Endothelial cell of umbilical vein (primary cell): ENCODE results near the gene RPL12. TPM values are rescaled to one million over a fixed set of nuclear protein-coding genes. Genes with fewer than 3 reads are reported as not detected.
A peak's percentile ranks its signal among the peaks of the same experiment; 100 is the strongest.

Experiments used
- BruUV-seq: library from RNA; stranded (reverse); fragments of 400-500 nt; replicated peaks from 2 replicates; lab custom pipeline; 2021; lab: Mats Ljungman, UMichigan
- CTCF ChIA-PET: fragments of 300-600, 350-600 bp; sonication (Branson Sonifier 250); formaldehyde crosslinking; loops from one replicate; lab custom pipeline; 2021; ENCODE audit warnings: antibody characterized with exemption, inconsistent platforms; lab: Charles Lee
- POLR2A ChIA-PET: fragments of 300-600, 350-600 bp; sonication (Branson Sonifier 250); formaldehyde crosslinking; loops from one replicate; lab custom pipeline; 2021; ENCODE audit warnings: antibody characterized with exemption, inconsistent platforms; lab: Charles Lee
- DNase-seq: peaks from one replicate; pipeline ENCODE4 v3.0.0-alpha.2; 2011; ENCODE audit warnings: low read depth, low spot score
- FAIRE-seq: peaks from 2 replicates; lab custom pipeline; 2011; peaks lifted over from hg19 to GRCh38; lab: Jason Lieb, UNC
- H2AFZ ChIP-seq: 2 replicates; pipeline ENCODE4 v1.6.0; 2012; ENCODE audit warnings: low read depth, low read length, control low read depth, inconsistent platforms
- H3K27ac ChIP-seq: 2 replicates; pipeline ENCODE4 v1.5.1; 2011; ENCODE audit warnings: low read depth, mild to moderate bottlenecking, control low read depth, low read length, moderate library complexity; ENCODE audit not compliant: insufficient read depth
- H3K27me3 ChIP-seq, 2 experiments: 2 replicates each; pipeline versions ENCODE4 v1.6.0 to v1.6.1; 2011; ENCODE audit warnings: low read length in 2 of 2, mixed read lengths in 1 of 2; ENCODE audit not compliant: control insufficient read depth in 2 of 2, insufficient read depth in 2 of 2
- H3K36me3 ChIP-seq, 2 experiments: 2 replicates in 1 of 2; 3 replicates in 1 of 2; pipeline ENCODE4 v1.5.1; 2011; ENCODE audit warnings: low read length in 2 of 2, mild to moderate bottlenecking in 1 of 2, moderate library complexity in 1 of 2; ENCODE audit not compliant: control insufficient read depth in 2 of 2, insufficient read depth in 2 of 2; ENCODE audit errors: extremely low read depth in 1 of 2
- H3K4me1 ChIP-seq: 3 replicates; pipeline ENCODE4 v1.5.1; 2011; ENCODE audit warnings: mild to moderate bottlenecking, low read length; ENCODE audit not compliant: control insufficient read depth, insufficient read depth; ENCODE audit errors: extremely low read depth
- H3K4me2 ChIP-seq: 2 replicates; pipeline ENCODE4 v1.6.1; 2011; ENCODE audit warnings: low read length, control low read depth, mixed read lengths; ENCODE audit not compliant: insufficient read depth
- H3K4me3 ChIP-seq, 3 experiments: fragments of 200-600 bp in 1 of 3; sonication (generic), shearing (Covaris generic) in 1 of 3; replicated peaks in 1 of 3; 2 replicates each; pipeline ENCODE4 v1.5.1; 2011 to 2016; ENCODE audit warnings: control low read depth in 3 of 3, low read length in 3 of 3, mild to moderate bottlenecking in 2 of 3, inconsistent platforms in 1 of 3, low read depth in 1 of 3, moderate library complexity in 1 of 3; ENCODE audit not compliant: insufficient read depth in 1 of 3
- H3K79me2 ChIP-seq: 2 replicates; pipeline ENCODE4 v1.6.0; 2012; ENCODE audit warnings: low read length, inconsistent platforms; ENCODE audit not compliant: control insufficient read depth, insufficient read depth
- H3K9ac ChIP-seq: replicated peaks from 2 replicates; pipeline ENCODE3; 2011; ENCODE audit warnings: low read length, control low read depth; ENCODE audit not compliant: insufficient read depth; ENCODE audit errors: extremely low read depth
- H3K9me1 ChIP-seq: replicated peaks from 3 replicates; pipeline ENCODE4 v1.6.0; 2011; ENCODE audit warnings: mild to moderate bottlenecking, low read length; ENCODE audit not compliant: control insufficient read depth, insufficient read depth; ENCODE audit errors: extremely low read depth
- H3K9me3 ChIP-seq: replicated peaks from 2 replicates; pipeline ENCODE4 v1.5.1; 2012; ENCODE audit warnings: low read length, inconsistent platforms; ENCODE audit not compliant: control insufficient read depth, insufficient read depth
- H4K20me1 ChIP-seq: replicated peaks from 2 replicates; pipeline ENCODE3; 2011; ENCODE audit warnings: mild to moderate bottlenecking, low read length; ENCODE audit not compliant: control insufficient read depth, insufficient read depth; ENCODE audit errors: extremely low read depth
- CTCF ChIP-seq, 2 donors: IDR thresholded peaks; 1 replicate in 1 of 2; 2 replicates in 1 of 2; pipeline ENCODE4 v1.5.1; 2011; ENCODE audit warnings: low read length in 2 of 2, mild to moderate bottlenecking in 2 of 2, moderate library complexity in 2 of 2, control low read depth in 1 of 2, inconsistent platforms in 1 of 2, low read depth in 1 of 2; ENCODE audit not compliant: insufficient read depth in 1 of 2; ENCODE audit errors: extremely low read depth in 1 of 2
- POLR2AphosphoS5 ChIP-seq: IDR thresholded peaks from 2 replicates; pipeline ENCODE4 v1.6.1; 2012; ENCODE audit warnings: low read depth, mild to moderate bottlenecking, control low read depth, low read length, moderate library complexity; ENCODE audit not compliant: insufficient read depth
- dilution Hi-C: fragments of 300-500 bp; cut with MboI; formaldehyde crosslinking; loops from one replicate; pipeline ENCODE4 v1.15.0; 2019; ENCODE audit warnings: low sequenced_read_pairs; ENCODE audit not compliant: extremely low pct_ligation_motif_present
- intact Hi-C: fragments of 100-400 bp; cut with micrococcal nuclease; formaldehyde crosslinking; loops from one replicate; pipeline ENCODE4 v1.10.0; 2022
- polyA plus RNA-seq, 4 experiments: library from polyadenylated mRNA; depleted of rRNA in 3 of 4; stranded (reverse) in 3 of 4; unstranded in 1 of 4; fragments of >200 nt; gene quantifications; 2 replicates each; pipeline versions ENCODE4 v1.2.1 to v1.2.3, GENCODE V29; 2011 to 2012; ENCODE audit warnings: missing spikeins in 1 of 4
- total RNA-seq: library from RNA; stranded (reverse); gene quantifications from 2 replicates; pipeline ENCODE4 v1.2.3, GENCODE V29; 2021

Gene RPL12
- total and polyA plus RNA-seq, 2 donors (not counting 3 experiments of a cell fraction or from before 2014, with no cell fraction given) = 1,231 to 3,007 TPM

- peak; percentile 46 for FAIRE-seq
- POLR2A ChIA-PET = interaction anchor here (0.6 kb wide), 1 partner anchor 14 kb away, joined by 3 read pairs; no protein-coding TSS in a partner anchor
Measured at GRCh38 chr9:127437497-127438264, 13.5 kb downstream of the RPL12 start.

More at GRCh38 chr9:127437497-127438264, 13.5 kb downstream of the RPL12 start:
- DNase-seq = no peak
- no peak overlapping the region for H2AFZ ChIP-seq
- H3K9me1 ChIP-seq = no peaks in the 10 kb centered on the region
- TF ChIP-seq CTCF (IDR thresholded peaks at IDR 0.05; ENCODE audit: extremely low read depth in 1 of 2, insufficient read depth in 1 of 2, low read depth in 1 of 2, low read length in 2 of 2) (no peak), POLR2AphosphoS5 (no peak)
- no peak overlapping the region for H3K27ac ChIP-seq
- no peaks in the 10 kb centered on the region for H3K9me3 ChIP-seq
- H3K4me3 ChIP-seq = no peak overlapping the region
- CTCF ChIA-PET = no interaction called here
- no TSS peak for BruUV-seq
- H3K4me1 ChIP-seq = no peaks in the 10 kb centered on the region
- peaks cover 17 to 50% of the 10 kb centered on the region in 2 experiments for H3K36me3 ChIP-seq
- H3K27me3 ChIP-seq = no peaks in the 10 kb centered on the region
- no peak overlapping the region for H3K4me2 ChIP-seq
- no peak overlapping the region for H3K9ac ChIP-seq
- intact Hi-C loops (no loop called here), dilution Hi-C loops (no loop called here)
- H3K79me2 ChIP-seq = no peaks in the 10 kb centered on the region
- H4K20me1 ChIP-seq = no peaks in the 10 kb centered on the region
